ENCODE results near the gene DOCK4. TPM values are rescaled to one million over a fixed set of nuclear protein-coding genes. Genes with fewer than 3 reads are reported as not detected.

Gene DOCK4
- total RNA-seq, 1 experiment from 2014 or later = 31.4 TPM

GRCh38 chr7:111785076-111785475, 421.1 kb downstream of the DOCK4 start:
- no peak for TF ChIP-seq CTCF (IDR thresholded peaks at IDR 0.05; ENCODE audit: unreplicated experiment)
- ChIA-PET CTCF (interaction anchor here (0.9 kb wide), 1 partner anchor 70 kb away, joined by 3 read pairs; no protein-coding TSS in a partner anchor), POLR2A (interaction anchor here (0.6 kb wide), 1 partner anchor 26 kb away, joined by 3 read pairs; no protein-coding TSS in a partner anchor)
- intact Hi-C loops (cut with micrococcal nuclease) = no loop called here
- Mint-ChIP-seq H3K4me1 (ENCODE audit: insufficient read depth, unreplicated experiment) (no peaks in the 10 kb centered on the region), H3K27ac (ENCODE audit: low read depth, unreplicated experiment) (no peak overlapping the region), H3K27me3 (ENCODE audit: insufficient read depth, unreplicated experiment) (no peaks in the 10 kb centered on the region), H3K9me3 (ENCODE audit: unreplicated experiment) (no peaks in the 10 kb centered on the region), H3K36me3 (ENCODE audit: insufficient read depth, unreplicated experiment) (no peaks in the 10 kb centered on the region), H3K4me3 (ENCODE audit: unreplicated experiment) (no peak overlapping the region)
- no peak for DNase-seq (ENCODE audit: unreplicated experiment)
- BruUV-seq (replicated peaks) = no TSS peak

- H3K9me3 Mint-ChIP-seq (ENCODE audit: unreplicated experiment) = no peaks in the 10 kb centered on the region
- no peaks in the 10 kb centered on the region for H3K27me3 Mint-ChIP-seq (ENCODE audit: insufficient read depth, unreplicated experiment)
- H3K27ac Mint-ChIP-seq (ENCODE audit: low read depth, unreplicated experiment) = no peak overlapping the region
- CTCF ChIA-PET = interaction anchor here (0.7 to 0.9 kb wide), 2 partner anchors 71 to 1096 kb away, joined by 3 to 4 read pairs; no protein-coding TSS in a partner anchor
- no peak for DNase-seq (ENCODE audit: unreplicated experiment)
- POLR2A ChIA-PET = no interaction called here
- no peaks in the 10 kb centered on the region for H3K36me3 Mint-ChIP-seq (ENCODE audit: insufficient read depth, unreplicated experiment)
- no TSS peak for BruUV-seq (replicated peaks)
- H3K4me3 Mint-ChIP-seq (ENCODE audit: unreplicated experiment) = no peak overlapping the region
- TF ChIP-seq CTCF (IDR thresholded peaks at IDR 0.05; ENCODE audit: unreplicated experiment) = no peak
- intact Hi-C loops (cut with micrococcal nuclease) = no loop called here
- H3K4me1 Mint-ChIP-seq (ENCODE audit: insufficient read depth, unreplicated experiment) = no peaks in the 10 kb centered on the region
These were observed 421.9 kb downstream of the DOCK4 start for GRCh38 chr7:111784296-111784695.

- no peaks in the 10 kb centered on the region for H3K9me3 Mint-ChIP-seq (ENCODE audit: unreplicated experiment)
- no peaks in the 10 kb centered on the region for H3K4me1 Mint-ChIP-seq (ENCODE audit: insufficient read depth, unreplicated experiment)
- no peak overlapping the region for H3K27ac Mint-ChIP-seq (ENCODE audit: low read depth, unreplicated experiment)
- no peaks in the 10 kb centered on the region for H3K36me3 Mint-ChIP-seq (ENCODE audit: insufficient read depth, unreplicated experiment)
- DNase-seq (ENCODE audit: unreplicated experiment) = no peak
- intact Hi-C loops (cut with micrococcal nuclease) = no loop called here
- BruUV-seq (replicated peaks) = no TSS peak
- TF ChIP-seq CTCF (IDR thresholded peaks at IDR 0.05; ENCODE audit: unreplicated experiment) = no peak
- H3K4me3 Mint-ChIP-seq (ENCODE audit: unreplicated experiment) = no peak overlapping the region
- H3K27me3 Mint-ChIP-seq (ENCODE audit: insufficient read depth, unreplicated experiment) = no peaks in the 10 kb centered on the region
- CTCF ChIA-PET = interaction anchor here (0.7 kb wide), 1 partner anchor 1097 kb away, joined by 4 read pairs; no protein-coding TSS in a partner anchor
- POLR2A ChIA-PET = no interaction called here
These were observed 422.3 kb downstream of the DOCK4 start for GRCh38 chr7:111783854-111784253.

GRCh38 chr7:111780527-111780926, 425.7 kb downstream of the DOCK4 start:
- DNase-seq (ENCODE audit: unreplicated experiment) = no peak
- no peaks in the 10 kb centered on the region for H3K27me3 Mint-ChIP-seq (ENCODE audit: insufficient read depth, unreplicated experiment)
- no peak for TF ChIP-seq CTCF (IDR thresholded peaks at IDR 0.05; ENCODE audit: unreplicated experiment)
- no peaks in the 10 kb centered on the region for H3K4me1 Mint-ChIP-seq (ENCODE audit: insufficient read depth, unreplicated experiment)
- ChIA-PET POLR2A (no interaction called here), CTCF (interaction anchor here (0.5 to 1.1 kb wide), 6 partner anchors 19 to 1638 kb away, joined by 3 to 8 read pairs (median 3); no protein-coding TSS in a partner anchor)
- intact Hi-C loops (cut with micrococcal nuclease) = no loop called here
- H3K27ac Mint-ChIP-seq (ENCODE audit: low read depth, unreplicated experiment) = no peak overlapping the region
- no TSS peak for BruUV-seq (replicated peaks)
- H3K36me3 Mint-ChIP-seq (ENCODE audit: insufficient read depth, unreplicated experiment) = no peaks in the 10 kb centered on the region
- no peaks in the 10 kb centered on the region for H3K9me3 Mint-ChIP-seq (ENCODE audit: unreplicated experiment)
- H3K4me3 Mint-ChIP-seq (ENCODE audit: unreplicated experiment) = no peak overlapping the region

All from MCF 10A (cell line).